DMS114 treated with DMSO at 0.1 percent for 48 hours (cell line): ENCODE data around the gene ESD.
"Not testable (repeated sequence)": the region's sequence is repeated elsewhere in the genome, so short reads cannot be mapped to it uniquely, and the experiment has no call there.

Experiments used
- DNase-seq: peaks from one replicate; lab custom pipeline; 2025; ENCODE audit not compliant: unreplicated experiment; lab: John Stamatoyannopoulos, UW

Gene ESD, protein sequence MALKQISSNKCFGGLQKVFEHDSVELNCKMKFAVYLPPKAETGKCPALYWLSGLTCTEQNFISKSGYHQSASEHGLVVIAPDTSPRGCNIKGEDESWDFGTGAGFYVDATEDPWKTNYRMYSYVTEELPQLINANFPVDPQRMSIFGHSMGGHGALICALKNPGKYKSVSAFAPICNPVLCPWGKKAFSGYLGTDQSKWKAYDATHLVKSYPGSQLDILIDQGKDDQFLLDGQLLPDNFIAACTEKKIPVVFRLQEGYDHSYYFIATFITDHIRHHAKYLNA

DNA sequence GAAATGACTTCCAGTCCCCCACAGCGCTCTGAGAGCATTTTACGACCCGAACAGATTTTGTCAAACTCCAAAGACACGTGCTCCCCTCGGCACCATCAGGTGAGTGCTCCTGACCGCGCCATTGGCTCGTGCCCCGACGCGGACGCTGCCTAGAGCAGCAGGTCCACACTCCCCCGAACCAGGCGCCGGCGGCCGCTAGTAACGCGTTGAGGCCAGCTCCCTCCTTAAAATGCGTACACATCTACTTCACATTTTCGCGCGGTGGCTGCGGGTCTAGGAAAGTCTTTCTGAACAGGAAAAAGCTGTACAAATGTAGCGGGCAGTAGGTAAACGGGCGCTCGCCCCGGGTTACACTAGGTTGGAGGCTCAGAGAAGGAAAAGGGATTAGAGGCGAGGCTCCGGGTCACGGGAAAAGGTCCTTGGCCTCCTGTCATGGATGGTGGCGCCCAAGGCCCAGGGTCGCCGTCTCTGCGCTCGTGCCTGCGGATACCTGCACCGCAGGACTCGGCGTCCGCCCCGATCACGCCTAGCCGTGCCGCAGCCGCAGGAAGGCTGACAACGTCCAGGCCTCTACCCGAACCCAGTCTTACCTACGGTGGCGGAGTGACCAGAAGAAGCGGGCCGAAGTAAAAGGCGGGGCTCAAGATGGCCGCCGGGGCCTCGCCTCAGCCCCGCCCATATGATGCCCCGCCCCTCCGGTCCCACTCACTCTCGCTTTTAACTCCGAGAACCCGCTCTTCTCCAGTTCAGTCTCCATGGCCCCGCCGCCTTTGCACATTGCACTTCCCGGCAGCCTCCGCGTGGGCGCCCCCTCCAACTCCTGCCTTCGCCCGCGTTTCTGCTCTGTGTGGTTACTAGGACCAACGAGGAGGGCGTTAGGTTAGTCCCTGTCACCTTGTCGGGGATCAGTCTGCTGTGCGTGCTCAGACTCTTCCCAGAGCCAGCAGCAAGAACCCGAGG, at the start of gene ESD:
TSS of gene ESD (minus strand) at position 647 of the 960 bp plus-strand sequence. CDS start 5,748 bp downstream, outside the sequence.
- DNase-seq, result peak; percentile 81

- no peak for DNase-seq
These were observed 49.8 kb upstream of the ESD start for GRCh38 chr13:46846726-46847125.

- no peak for DNase-seq
These were observed 48.2 kb upstream of the ESD start for GRCh38 chr13:46845146-46845545.

DNA sequence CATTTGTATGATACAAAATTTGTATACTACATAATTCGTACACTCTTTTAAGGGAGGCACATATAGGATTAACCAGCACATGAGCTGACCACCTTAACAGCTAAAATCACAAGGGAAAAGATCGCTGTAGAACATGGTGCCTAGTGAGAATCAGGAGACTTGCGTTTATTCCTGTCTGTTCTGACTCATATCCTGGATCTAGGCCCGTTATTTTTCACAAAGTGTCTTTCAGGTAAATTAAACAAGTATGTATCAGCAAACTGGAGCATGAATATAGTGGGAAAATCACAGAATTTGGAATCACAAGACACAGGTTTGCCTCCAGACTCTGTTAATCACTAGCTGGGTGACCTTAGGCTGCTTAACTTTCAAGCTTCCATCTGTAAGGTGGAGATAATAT, 47.5 kb upstream of the ESD start:
- DNase-seq, result no peak

- DNase-seq, result no peak
These were observed 42.4 kb upstream of the ESD start for GRCh38 chr13:46839399-46839798.

- no peak for DNase-seq
These were observed 37.7 kb upstream of the ESD start for GRCh38 chr13:46834657-46835056.

- DNase-seq, result peak; percentile 1
These were observed 34.7 kb upstream of the ESD start for GRCh38 chr13:46831588-46832194.

- no peak for DNase-seq
These were observed 33.5 kb upstream of the ESD start for GRCh38 chr13:46830405-46831005.

- DNase-seq, result no peak
These were observed 25.6 kb upstream of the ESD start for GRCh38 chr13:46822551-46822950.

DNA sequence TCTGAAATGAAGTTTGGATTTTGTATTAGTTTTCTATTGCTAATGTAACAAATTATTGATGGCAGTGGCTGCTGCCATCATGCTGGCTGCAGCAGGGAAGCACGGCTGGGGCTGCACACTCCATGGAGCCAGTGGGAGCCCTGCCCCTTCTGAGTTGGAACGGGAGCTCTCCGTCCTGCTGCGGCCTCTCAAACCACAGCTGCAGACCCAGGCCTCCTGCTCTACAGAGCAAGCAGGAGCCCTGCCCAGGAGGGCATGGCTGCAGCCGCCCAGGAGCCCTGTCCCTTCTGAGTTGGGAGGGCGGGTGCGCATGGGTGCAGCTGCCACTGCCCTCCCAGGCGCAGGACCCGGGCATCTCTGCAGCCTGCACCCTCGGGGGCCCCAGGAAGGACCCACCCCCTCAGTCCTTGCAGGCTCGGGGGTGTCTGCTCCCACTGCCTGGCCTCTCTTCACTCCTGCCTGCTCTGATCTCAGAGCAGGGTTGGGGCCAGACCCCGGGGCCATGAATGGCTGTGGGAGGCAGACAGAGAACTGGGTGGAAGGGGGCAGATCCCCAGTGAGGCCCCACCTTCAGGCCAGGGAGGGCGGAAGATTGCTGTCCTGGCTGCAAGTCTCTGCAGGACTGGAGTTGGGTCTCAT, 21.0 kb upstream of the ESD start:
- DNase-seq, result no peak

DNA sequence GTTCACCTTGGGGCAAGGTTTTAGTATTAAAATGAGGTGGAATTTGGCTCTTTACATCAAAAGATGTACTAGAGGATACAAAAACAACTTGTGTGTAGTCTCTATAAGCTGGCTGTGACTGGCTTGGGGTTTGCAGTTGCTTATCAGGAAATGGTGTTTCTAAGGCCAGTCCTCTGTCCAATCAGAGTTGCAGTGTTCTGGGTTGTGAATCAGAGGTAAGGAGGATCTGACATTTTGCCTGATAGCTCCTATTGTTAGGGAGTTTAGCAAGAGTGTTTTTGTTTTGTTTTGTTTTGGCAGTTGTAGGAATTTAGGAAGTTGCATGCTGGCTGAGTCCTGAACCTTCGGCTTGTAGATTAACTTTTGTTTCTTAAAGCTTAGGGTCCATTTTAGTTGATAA, 20.1 kb upstream of the ESD start:
- DNase-seq, result no peak

GRCh38 chr13:46816371-46816770, 19.4 kb upstream of the ESD start:
- DNase-seq, result no peak

DNA sequence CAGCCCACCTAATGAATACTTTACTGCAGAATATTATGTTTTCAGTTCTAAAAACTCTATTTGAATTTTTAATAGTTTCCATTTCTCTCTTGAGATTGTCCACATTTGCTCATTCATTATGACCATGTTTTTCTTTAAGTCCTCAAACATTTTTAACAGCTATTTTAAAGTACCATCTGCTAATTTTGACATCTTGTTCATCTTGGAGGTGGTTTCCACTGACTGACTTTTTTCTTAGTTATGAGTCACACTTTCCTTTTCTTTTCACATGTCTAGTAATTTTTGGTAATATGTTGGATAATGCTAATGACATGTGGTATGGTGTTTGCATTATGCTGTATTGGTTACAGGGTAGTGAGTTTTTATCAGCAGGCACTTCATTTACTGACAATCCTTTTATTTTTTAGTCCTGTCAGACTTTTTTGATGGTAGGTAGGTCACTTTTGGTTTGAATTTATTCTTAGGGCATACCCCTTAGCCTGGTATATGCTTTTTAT, 15.4 kb upstream of the ESD start:
- DNase-seq, result no peak

GRCh38 chr13:46810440-46810839, 13.5 kb upstream of the ESD start:
- DNase-seq, result no peak

DNA sequence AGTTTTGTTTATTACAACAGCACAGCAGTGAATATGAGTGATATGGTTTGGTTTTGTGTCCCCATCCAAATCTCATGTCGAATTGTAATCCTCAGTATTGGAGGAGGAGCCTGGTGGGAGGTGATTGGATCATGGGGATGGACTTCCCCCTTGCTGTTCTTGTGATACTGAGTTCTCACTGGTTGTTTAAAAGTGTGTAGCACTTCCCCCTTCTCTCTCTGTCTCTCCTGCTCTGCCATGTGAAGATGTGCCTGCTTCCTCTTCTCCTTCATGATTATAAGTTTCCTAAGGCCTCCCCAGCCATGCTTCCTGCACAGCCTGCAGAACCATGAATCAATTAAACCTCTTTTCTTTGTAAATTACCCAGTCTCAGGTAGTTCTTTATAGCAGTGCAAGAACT, 8.0 kb upstream of the ESD start:
- DNase-seq, result not testable (repeated sequence)

DNA sequence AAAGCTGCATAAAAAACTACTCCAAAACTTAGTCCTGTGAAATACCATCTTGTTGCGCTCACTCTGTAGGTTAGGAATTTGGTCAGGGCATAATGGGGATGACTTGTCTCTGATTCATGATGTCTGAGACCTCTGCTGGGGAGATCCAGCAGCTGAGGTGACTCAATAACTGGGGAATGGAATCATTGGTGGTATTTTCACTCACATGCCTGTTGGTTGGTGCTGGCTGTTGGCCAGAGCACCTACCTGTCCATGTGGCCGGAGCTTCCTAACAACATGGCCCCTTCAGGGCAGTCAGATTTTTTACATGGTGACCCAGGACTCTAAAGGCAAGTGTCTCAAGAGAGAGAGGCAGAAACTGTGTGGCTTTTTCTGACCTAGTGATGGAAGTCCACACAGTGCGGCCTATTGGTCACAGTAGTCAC, 7.4 kb upstream of the ESD start:
- no peak for DNase-seq

DNA sequence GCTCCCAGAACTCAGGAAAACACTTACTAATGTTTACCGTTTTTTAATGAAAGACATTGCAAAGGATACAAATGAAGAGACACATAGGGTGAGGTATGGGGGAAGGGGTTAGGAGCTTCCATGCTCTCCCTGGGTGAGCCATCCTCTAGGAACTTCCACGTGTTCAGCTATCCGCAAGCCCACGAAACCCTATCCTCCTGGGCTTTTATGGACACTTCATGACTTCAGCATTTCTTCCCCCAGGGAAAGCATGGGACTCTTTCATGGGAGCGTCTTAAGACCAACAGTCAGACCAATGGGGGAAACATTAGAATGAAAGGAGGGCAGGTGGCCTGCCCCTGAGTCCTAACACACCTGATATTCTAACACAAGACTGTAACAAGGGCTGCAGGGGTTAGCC, 6.6 kb upstream of the ESD start:
- no peak for DNase-seq

GRCh38 chr13:46801858-46802257, 4.9 kb upstream of the ESD start:
- DNase-seq, result no peak

DNA sequence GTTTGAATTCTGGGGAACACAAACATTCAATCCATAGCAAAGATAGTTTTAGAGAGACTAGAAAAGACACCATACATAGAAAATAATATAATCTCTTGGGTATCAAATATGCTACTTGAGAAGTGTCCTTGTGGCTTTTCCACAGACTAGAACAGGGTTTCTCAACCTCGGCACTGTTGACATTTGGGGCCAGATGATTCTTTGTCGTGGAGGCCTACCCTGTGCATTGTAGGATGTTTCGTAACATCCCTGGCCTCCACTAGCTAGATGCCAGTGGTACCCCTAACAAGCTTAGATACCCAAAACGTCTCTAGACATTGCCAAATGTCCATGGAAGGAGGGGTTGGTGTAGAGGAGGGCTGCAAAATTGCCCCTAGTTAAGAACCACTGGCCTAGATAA, 2.2 kb upstream of the ESD start:
- DNase-seq, result no peak

- peak; percentile 37 for DNase-seq
These were observed 708 bp upstream of the ESD start for GRCh38 chr13:46797501-46798237.
